HCT116 (cell line): ENCODE data around the gene PSORS1C1. TPM values are rescaled to one million over a fixed set of nuclear protein-coding genes. Genes with fewer than 3 reads are reported as not detected.

ENCODE experiments used
- ATAC-seq: fragments of 200-7000 bp; cut with Tn5 transposase; 2 replicates; pipeline ENCODE4 v1.9.1; 2020; ENCODE audit warnings: mild to moderate bottlenecking, moderate library complexity
- BruUV-seq: library from RNA; stranded (reverse); fragments of 400-500 nt; replicated peaks from 2 replicates; lab custom pipeline; 2021; lab: Mats Ljungman, UMichigan
- CTCF ChIA-PET: fragments of 300-600 bp; sonication (Branson Sonifier 250); formaldehyde crosslinking; loops from one replicate; lab custom pipeline; 2021; ENCODE audit warnings: antibody characterized with exemption; lab: Charles Lee
- POLR2A ChIA-PET: fragments of 300-600, 350-600 bp; sonication (Branson Sonifier 250); formaldehyde crosslinking; loops from one replicate; lab custom pipeline; 2021; ENCODE audit warnings: antibody characterized with exemption; lab: Charles Lee
- RAD21 ChIA-PET, 2 experiments: fragments of 300-600 bp; sonication (Branson Sonifier 250); formaldehyde crosslinking; loops; one replicate each; lab custom pipeline; 2023; ENCODE audit warnings: low total read pairs in 2 of 2; ENCODE audit not compliant: uncharacterized antibody in 2 of 2, unreplicated experiment in 2 of 2, low non-redundant PET in 1 of 2; lab: Charles Lee
- DNase-seq: peaks from one replicate; pipeline ENCODE4 v3.0.0-alpha.2; 2010; ENCODE audit warnings: low read depth, low spot score
- H2AFZ ChIP-seq: fragments of 200-600 bp; shearing (Covaris generic), sonication (generic); 2 replicates; pipeline ENCODE4 v1.6.1; 2017; ENCODE audit warnings: low read depth, mixed run types, mixed read lengths, antibody characterized with exemption, low read length; ENCODE audit not compliant: poor library complexity, severe bottlenecking
- H3K27ac ChIP-seq: 2 replicates; pipeline ENCODE4 v1.5.1; 2012; ENCODE audit warnings: low read depth, low read length
- H3K27me3 ChIP-seq: fragments of 200-600 bp; sonication (generic); 2 replicates; pipeline ENCODE4 v1.6.1; 2016; ENCODE audit warnings: mixed run types, low read length, mixed read lengths; ENCODE audit not compliant: insufficient read depth
- H3K36me3 ChIP-seq, 2 experiments: fragments of 200-500 bp in 1 of 2; fragments of 200-600 bp in 1 of 2; sonication (Bioruptor generic) in 1 of 2; sonication (generic) in 1 of 2; 2 replicates each; pipeline versions ENCODE4 v1.5.1 to v1.6.1; 2014 to 2016; ENCODE audit warnings: low read length in 2 of 2, inconsistent platforms in 1 of 2, mixed read lengths in 1 of 2, mixed run types in 1 of 2; ENCODE audit not compliant: insufficient read depth in 2 of 2, control insufficient read depth in 1 of 2
- H3K4me1 ChIP-seq, 2 experiments: fragments of 200-600 bp in 1 of 2; sonication (generic) in 1 of 2; 2 replicates each; pipeline versions ENCODE4 v1.5.1 to v1.6.1; 2012 to 2017; ENCODE audit warnings: low read length in 2 of 2, inconsistent platforms in 1 of 2, mild to moderate bottlenecking in 1 of 2, mixed read lengths in 1 of 2, mixed run types in 1 of 2, moderate library complexity in 1 of 2; ENCODE audit not compliant: insufficient read depth in 2 of 2, control insufficient read depth in 1 of 2
- H3K4me2 ChIP-seq: fragments of 200-600 bp; sonication (generic); 2 replicates; pipeline ENCODE4 v1.6.1; 2017; ENCODE audit warnings: mixed run types, low read length, mixed read lengths
- H3K4me3 ChIP-seq, 2 experiments: fragments of 200-600 bp in 1 of 2; sonication (generic) in 1 of 2; replicated peaks in 1 of 2; 2 replicates each; pipeline ENCODE4 v1.5.1; 2011 to 2016; ENCODE audit warnings: low read length in 2 of 2, control low read depth in 1 of 2, low read depth in 1 of 2, mild to moderate bottlenecking in 1 of 2, mixed read lengths in 1 of 2, mixed run types in 1 of 2
- H3K79me2 ChIP-seq: fragments of 200-600 bp; sonication (generic); 2 replicates; pipeline ENCODE4 v1.6.1; 2017; ENCODE audit warnings: mild to moderate bottlenecking, mixed run types, low read length, moderate library complexity, mixed read lengths; ENCODE audit not compliant: insufficient read depth
- H3K9ac ChIP-seq: fragments of 200-600 bp; sonication (generic); 2 replicates; pipeline ENCODE4 v1.6.1; 2016; ENCODE audit warnings: low read length, mixed read lengths
- H3K9me2 ChIP-seq: fragments of 200-600 bp; sonication (generic), shearing (Covaris generic); 2 replicates; pipeline ENCODE4 v1.6.1; 2017; ENCODE audit warnings: mixed run types, mild to moderate bottlenecking, moderate library complexity; ENCODE audit not compliant: insufficient read depth
- H3K9me3 ChIP-seq, 2 experiments: fragments of 200-500 bp in 1 of 2; fragments of 200-600 bp in 1 of 2; sonication (Bioruptor generic) in 1 of 2; sonication (generic) in 1 of 2; 2 replicates each; pipeline ENCODE4 v1.6.1; 2014 to 2017; ENCODE audit warnings: low read length in 2 of 2, mixed read lengths in 2 of 2, inconsistent platforms in 1 of 2, low read depth in 1 of 2, mild to moderate bottlenecking in 1 of 2, mixed run types in 1 of 2, moderate library complexity in 1 of 2; ENCODE audit not compliant: control insufficient read depth in 1 of 2, insufficient read depth in 1 of 2
- H4K20me1 ChIP-seq: fragments of 200-600 bp; sonication (generic), shearing (Covaris generic); 2 replicates; pipeline ENCODE4 v1.6.1; 2017; ENCODE audit warnings: mixed run types, mild to moderate bottlenecking, moderate library complexity; ENCODE audit not compliant: insufficient read depth
- ELF1 ChIP-seq: IDR thresholded peaks from 2 replicates; pipeline ENCODE4 v1.6.1; 2012; ENCODE audit warnings: low read depth, borderline replicate concordance
- EZH2phosphoT487 ChIP-seq: fragments of 200-600 bp; IDR thresholded peaks from 2 replicates; pipeline ENCODE4 v1.6.1; 2018; ENCODE audit warnings: antibody characterized with exemption, borderline replicate concordance
- FOSL1 ChIP-seq: IDR thresholded peaks from 2 replicates; pipeline ENCODE4 v1.6.1; 2012; ENCODE audit warnings: low read depth
- RAD21 ChIP-seq: IDR thresholded peaks from 2 replicates; pipeline ENCODE4 v1.6.1; 2012; ENCODE audit warnings: low read depth, mild to moderate bottlenecking
- SRF ChIP-seq: IDR thresholded peaks from 2 replicates; pipeline ENCODE4 v1.6.1; 2012; ENCODE audit warnings: low read depth
- TCF7L2 ChIP-seq: IDR thresholded peaks from 2 replicates; pipeline ENCODE4 v1.7.0; 2011; ENCODE audit warnings: borderline replicate concordance, inconsistent platforms; ENCODE audit not compliant: insufficient read depth, insufficient read length; ENCODE audit errors: extremely low read depth
- ZFX ChIP-seq: fragments of 450-650 bp; IDR thresholded peaks from 2 replicates; pipeline ENCODE4 v1.6.1; 2017
- ZNF274 ChIP-seq: fragments of 200-500 bp; sonication (Bioruptor generic); IDR thresholded peaks from 2 replicates; pipeline ENCODE4 v1.6.1; 2014; ENCODE audit warnings: mild to moderate bottlenecking, low read depth, low read length, inconsistent platforms
- intact Hi-C: fragments of 100-400 bp; cut with micrococcal nuclease; formaldehyde crosslinking; loops from 2 replicates; pipeline ENCODE4 v1.10.0; 2022
- total RNA-seq: library from RNA; stranded (reverse); gene quantifications from one replicate; pipeline ENCODE4 v1.2.1, GENCODE V29; 2021; ENCODE audit not compliant: unreplicated experiment
- TF ChIP-seq, protein P1 (sequence below): IDR thresholded peaks from 2 replicates; pipeline ENCODE4 v1.6.1; 2012
- TF ChIP-seq, protein P2 (sequence below), 3 experiments: fragments of 200-600 bp in 1 of 3; sonication (generic) in 1 of 3; IDR thresholded peaks in 2 of 3; conservative IDR thresholded peaks in 1 of 3; 2 replicates each; pipeline ENCODE4 v1.5.1; 2012 to 2017; ENCODE audit warnings: low read depth in 2 of 3, low read length in 2 of 3, antibody characterized with exemption in 1 of 3, borderline replicate concordance in 1 of 3, control low read depth in 1 of 3, mild to moderate bottlenecking in 1 of 3, mixed read lengths in 1 of 3, mixed run types in 1 of 3, moderate library complexity in 1 of 3; ENCODE audit not compliant: insufficient read depth in 1 of 3
- TF ChIP-seq, protein P3 (sequence below): IDR thresholded peaks from 2 replicates; pipeline ENCODE4 v1.6.1; 2012

PSORS1C1 gene
- total RNA-seq, 1 experiment from 2014 or later, result 9.8 TPM

DNA sequence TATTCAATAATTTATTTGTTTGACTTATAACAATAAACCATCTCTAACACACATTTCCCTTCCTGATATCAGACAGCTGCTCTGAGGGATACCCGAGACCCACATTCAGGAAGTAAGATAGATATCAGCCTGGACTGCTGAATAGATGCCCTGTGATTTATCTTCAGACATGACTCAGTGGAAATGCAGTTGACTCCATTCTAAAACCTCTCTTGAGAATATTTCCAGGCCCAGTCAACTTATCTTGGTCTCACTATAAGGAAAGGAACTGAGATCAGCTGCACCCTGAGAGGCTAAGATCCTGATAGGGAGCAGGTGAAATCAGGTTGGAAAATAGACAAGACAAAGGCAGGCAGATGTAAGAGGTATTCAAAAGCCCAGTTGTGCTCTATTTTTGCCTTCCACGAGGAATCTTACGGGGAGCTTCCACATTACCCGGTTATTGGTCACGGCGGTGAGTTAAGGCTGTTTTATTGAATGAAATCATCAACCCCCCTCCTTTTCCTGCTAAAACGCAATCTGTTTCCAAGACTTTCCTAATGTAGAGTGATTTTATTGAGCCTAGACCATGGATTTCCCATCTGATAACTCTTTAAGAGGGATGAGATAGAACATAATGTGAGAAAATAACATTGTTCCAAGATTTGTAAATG lies 27.7 kb upstream of the PSORS1C1 start:
- DNase-seq, result no peak

DNA sequence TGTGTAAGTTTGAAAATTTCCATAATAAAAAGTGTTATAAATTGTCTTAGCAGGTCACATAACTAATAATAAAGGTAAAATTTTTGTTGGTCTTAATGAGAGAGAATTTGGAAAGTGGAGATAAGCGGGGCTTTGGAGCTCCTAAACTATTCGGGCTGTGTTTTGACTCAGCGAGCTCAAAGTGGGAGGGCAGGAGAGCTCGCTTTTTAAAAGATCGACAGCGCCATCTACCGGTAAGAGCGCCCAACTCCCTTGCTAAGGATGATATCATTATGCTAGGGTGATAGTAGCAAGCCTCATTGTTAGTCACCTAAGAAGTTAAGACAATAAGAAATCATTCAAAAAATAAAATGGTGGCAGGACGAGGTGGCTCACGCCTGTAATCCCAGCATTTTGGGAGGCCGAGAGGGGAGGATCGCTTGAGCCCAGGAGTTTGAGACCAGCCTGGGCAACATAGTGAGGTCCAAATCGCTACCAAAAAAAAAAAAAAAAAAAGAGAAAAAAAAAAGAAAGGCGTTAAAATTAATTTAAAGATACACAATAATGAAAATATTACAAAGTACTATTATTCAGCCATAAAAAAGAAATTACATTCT lies 27.0 kb upstream of the PSORS1C1 start:
- H3K9me3 ChIP-seq, result no peaks in the 10 kb centered on the region
- no peaks in the 10 kb centered on the region for H3K79me2 ChIP-seq
- peaks cover 15 to 26% of the 10 kb centered on the region in 2 experiments for H3K4me1 ChIP-seq
- no peak overlapping the region for H3K27ac ChIP-seq
- H2AFZ ChIP-seq, result peak overlapping the region; percentile 66
- H3K27me3 ChIP-seq, result no peaks in the 10 kb centered on the region
- TF ChIP-seq ZFX (no peak), ELF1 (no peak), SRF (no peak), TCF7L2 (no peak), ZNF274 (no peak), EZH2phosphoT487 (no peak), RAD21 (peak; percentile 80)
- TF ChIP-seq, protein P1, sequence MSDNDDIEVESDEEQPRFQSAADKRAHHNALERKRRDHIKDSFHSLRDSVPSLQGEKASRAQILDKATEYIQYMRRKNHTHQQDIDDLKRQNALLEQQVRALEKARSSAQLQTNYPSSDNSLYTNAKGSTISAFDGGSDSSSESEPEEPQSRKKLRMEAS, result no peak
- TF ChIP-seq, protein P2, sequence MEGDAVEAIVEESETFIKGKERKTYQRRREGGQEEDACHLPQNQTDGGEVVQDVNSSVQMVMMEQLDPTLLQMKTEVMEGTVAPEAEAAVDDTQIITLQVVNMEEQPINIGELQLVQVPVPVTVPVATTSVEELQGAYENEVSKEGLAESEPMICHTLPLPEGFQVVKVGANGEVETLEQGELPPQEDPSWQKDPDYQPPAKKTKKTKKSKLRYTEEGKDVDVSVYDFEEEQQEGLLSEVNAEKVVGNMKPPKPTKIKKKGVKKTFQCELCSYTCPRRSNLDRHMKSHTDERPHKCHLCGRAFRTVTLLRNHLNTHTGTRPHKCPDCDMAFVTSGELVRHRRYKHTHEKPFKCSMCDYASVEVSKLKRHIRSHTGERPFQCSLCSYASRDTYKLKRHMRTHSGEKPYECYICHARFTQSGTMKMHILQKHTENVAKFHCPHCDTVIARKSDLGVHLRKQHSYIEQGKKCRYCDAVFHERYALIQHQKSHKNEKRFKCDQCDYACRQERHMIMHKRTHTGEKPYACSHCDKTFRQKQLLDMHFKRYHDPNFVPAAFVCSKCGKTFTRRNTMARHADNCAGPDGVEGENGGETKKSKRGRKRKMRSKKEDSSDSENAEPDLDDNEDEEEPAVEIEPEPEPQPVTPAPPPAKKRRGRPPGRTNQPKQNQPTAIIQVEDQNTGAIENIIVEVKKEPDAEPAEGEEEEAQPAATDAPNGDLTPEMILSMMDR (IDR thresholded peaks at IDR 0.05 in 2 of 3, conservative IDR thresholded peaks at IDR 0.05 in 1 of 3; ENCODE audit: borderline replicate concordance in 1 of 3, insufficient read depth in 1 of 3, low read depth in 2 of 3, low read length in 2 of 3), result peak; percentile 66 to 75 (median 71); a peak in 5 of 6 replicates
- RAD21 ChIA-PET, result interaction anchor here (0.8 to 1.0 kb wide), 4 partner anchors 26 to 259 kb away, joined by 3 to 6 read pairs (median 3); partner anchors contain the start of gene PSORS1C1 (in 1 of the 2)
- CTCF ChIA-PET, result interaction anchor here (0.6 to 3.5 kb wide), 47 partner anchors 9 to 606 kb away, joined by 3 to 60 read pairs (median 5); partner anchors contain the start of genes GTF2H4, PSORS1C1 and VARS2
- no peaks in the 10 kb centered on the region for H4K20me1 ChIP-seq
- no peak overlapping the region for H3K4me3 ChIP-seq
- POLR2A ChIA-PET, result interaction anchor here (0.6 to 1.6 kb wide), 12 partner anchors 17 to 473 kb away, joined by 3 to 10 read pairs (median 4); partner anchors contain the start of genes IER3, PSORS1C1 and VARS2
- peak; percentile 88 for ATAC-seq
- peak overlapping the region; percentile 18 for H3K4me2 ChIP-seq
- H3K36me3 ChIP-seq, result no peaks in the 10 kb centered on the region
- peak; percentile 72 for DNase-seq
- BruUV-seq, result no TSS peak
- 0 out of 2 replicates have a peak overlapping the region, but pooled peaks have one; percentile 1 for H3K9ac ChIP-seq
- intact Hi-C loops, result loop anchor here (2.0 to 10.0 kb wide), 5 partner anchors 105 to 409 kb away; partner anchors contain the start of genes FLOT1, IER3 and VARS2
- no peaks in the 10 kb centered on the region for H3K9me2 ChIP-seq

More for the DNA sequence above, 27.7 kb upstream of the PSORS1C1 start:
- intact Hi-C loops, result loop anchor here (2.0 to 10.0 kb wide), 5 partner anchors 105 to 408 kb away; partner anchors contain the start of genes FLOT1, IER3 and VARS2
- no peaks in the 10 kb centered on the region for H4K20me1 ChIP-seq
- no peaks in the 10 kb centered on the region for H3K36me3 ChIP-seq
- no peak overlapping the region for H3K27ac ChIP-seq
- no peak overlapping the region for H3K4me3 ChIP-seq
- H2AFZ ChIP-seq, result peak overlapping the region; percentile 66
- ChIA-PET RAD21 (interaction anchor here (0.8 to 1.0 kb wide), 4 partner anchors 27 to 258 kb away, joined by 3 to 6 read pairs (median 3); partner anchors contain the start of gene PSORS1C1 (in 1 of the 2)), POLR2A (interaction anchor here (0.6 to 1.6 kb wide), 12 partner anchors 16 to 472 kb away, joined by 3 to 10 read pairs (median 4); partner anchors contain the start of genes IER3, PSORS1C1 and VARS2), CTCF (interaction anchor here (0.6 to 3.5 kb wide), 48 partner anchors 8 to 605 kb away, joined by 3 to 60 read pairs (median 4); partner anchors contain the start of genes GTF2H4, PSORS1C1 and VARS2)
- no peaks in the 10 kb centered on the region for H3K27me3 ChIP-seq
- no TSS peak for BruUV-seq
- H3K9me3 ChIP-seq, result no peaks in the 10 kb centered on the region
- no peak for ATAC-seq
- no peaks in the 10 kb centered on the region for H3K9me2 ChIP-seq
- H3K9ac ChIP-seq, result peak overlapping the region; percentile 1; the same call in 1 of the 2 replicates
- H3K4me2 ChIP-seq, result peak overlapping the region; percentile 18
- peaks cover 15 to 26% of the 10 kb centered on the region in 2 experiments for H3K4me1 ChIP-seq
- TF ChIP-seq EZH2phosphoT487, result no peak
- TF ChIP-seq, protein P3, sequence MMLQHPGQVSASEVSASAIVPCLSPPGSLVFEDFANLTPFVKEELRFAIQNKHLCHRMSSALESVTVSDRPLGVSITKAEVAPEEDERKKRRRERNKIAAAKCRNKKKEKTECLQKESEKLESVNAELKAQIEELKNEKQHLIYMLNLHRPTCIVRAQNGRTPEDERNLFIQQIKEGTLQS, result no peak
- peak; percentile 4; the same call in 1 of the 2 replicates for TF ChIP-seq FOSL1
- no peaks in the 10 kb centered on the region for H3K79me2 ChIP-seq
